ENCODE data around the gene RAPGEF1.

GRCh38 chr9:131578731-131579504 lies 161.0 kb downstream of the RAPGEF1 start:
- TF ChIP-seq CTCF (IDR thresholded peaks at IDR 0.05) (no peak), POLR2A (IDR thresholded peaks at IDR 0.05) (no peak)
